Non-pigmented ciliary epithelial cell (primary cell): Measurements from ENCODE around the gene SNPH.

Experiments
- DNase-seq: peaks from one replicate; pipeline ENCODE4 v3.0.0-alpha.2; 2010; ENCODE audit warnings: low read depth

The SNPH gene

DNA sequence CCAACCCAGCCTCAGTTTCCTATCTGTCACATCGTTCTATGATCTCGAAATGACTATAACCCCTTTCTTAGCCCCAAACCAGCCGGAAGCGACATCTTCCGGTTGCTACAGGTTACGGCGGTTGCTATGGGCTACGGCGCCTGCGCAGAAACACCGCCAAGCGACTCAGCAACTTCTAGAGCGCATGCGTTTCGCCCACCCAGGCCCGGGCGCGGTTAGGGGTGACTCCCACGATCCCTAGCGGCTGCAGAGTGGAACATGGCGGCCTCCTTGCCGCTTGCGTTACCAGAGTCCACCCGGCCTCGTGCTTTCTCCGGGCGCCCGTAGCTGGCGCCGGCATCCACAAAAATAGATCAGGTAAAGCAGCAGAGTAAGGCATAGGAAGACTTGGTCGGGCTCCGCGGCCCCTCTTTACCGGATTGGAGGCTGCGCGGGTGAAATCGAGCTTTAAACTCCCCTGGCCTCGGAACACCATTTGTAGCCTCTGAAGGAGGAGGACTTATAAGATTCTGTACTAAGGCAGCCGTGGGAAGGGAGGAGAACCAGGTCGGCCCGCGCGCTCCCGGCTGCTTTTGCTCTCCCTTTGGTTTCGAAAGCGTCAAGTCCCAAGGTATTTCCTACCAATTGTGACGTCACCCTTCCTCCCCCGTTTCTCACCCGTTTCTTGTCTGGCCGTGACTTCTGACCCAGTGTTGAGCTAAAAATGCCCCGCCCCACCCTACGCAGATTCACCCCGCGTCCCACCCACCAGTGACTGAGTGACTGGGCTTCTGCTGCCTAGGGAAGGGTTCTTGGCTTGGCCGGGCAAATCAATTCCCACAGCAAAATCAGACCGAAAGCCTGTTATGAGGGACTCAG is 59.3 kb downstream of the SNPH start:
- DNase-seq: peak; percentile 90

DNA sequence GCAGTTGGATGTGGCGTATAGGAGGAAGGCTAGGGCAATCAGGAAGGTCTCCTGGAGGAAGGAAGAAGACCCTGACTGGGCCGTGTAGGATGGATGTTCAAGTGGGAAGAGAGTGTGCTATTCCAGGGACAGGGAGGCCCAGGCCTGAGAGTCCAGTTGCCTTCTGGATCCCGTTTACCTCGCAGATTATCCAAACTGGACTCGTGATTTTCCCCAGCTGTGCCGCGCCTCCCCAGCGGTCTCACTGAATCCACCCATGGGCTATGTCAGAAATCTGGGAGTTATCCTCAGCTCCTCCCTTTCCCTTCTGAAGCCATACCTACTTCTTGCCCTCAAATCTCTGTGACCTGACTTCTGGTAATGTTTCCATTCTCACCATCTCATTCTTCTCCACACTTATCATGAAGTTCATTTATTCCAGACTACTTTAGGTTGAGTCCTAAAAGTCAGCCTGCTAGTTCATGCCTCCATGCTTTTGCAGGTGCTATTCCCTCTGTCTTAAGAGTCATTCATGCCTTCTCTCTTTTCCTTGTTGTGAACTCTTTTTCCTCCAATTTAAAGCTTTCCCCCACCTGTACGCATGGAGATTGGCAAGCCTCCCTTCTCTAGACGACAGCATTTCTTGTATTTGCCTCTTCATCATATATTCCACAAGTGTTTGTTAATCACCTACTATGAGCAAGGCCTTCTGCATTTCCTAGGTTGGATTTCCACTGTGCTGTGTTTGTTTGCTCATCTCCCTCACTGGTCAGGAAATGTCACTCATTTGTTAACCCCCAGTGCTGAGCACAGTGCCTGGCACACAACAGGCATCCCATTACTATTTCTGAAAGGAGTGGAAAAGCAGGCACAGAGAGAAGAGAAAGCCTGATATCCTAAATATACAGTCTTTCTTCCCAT is 60.2 kb downstream of the SNPH start:
- no peak for DNase-seq

DNA sequence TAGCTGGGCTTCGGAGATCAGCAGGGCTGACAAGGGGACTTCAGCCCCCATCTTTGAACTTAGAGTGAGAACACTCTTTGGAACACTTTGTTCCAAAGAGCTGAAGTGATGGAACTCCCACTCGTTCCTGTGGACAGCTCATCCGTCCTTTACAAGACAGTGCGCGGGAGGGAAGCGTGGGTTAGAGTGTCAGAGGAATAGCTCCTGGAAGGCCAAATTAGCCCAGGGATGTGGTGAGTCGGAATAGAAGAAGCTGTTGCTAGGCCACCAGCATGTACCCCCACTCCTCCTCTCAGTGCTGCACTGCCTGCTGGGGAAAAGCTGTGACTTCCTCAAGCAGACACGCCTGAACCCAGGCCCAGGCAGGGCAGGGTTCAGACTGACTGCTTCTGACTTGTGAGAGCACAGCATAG is 61.2 kb downstream of the SNPH start:
- DNase-seq: peak; percentile 60

DNA sequence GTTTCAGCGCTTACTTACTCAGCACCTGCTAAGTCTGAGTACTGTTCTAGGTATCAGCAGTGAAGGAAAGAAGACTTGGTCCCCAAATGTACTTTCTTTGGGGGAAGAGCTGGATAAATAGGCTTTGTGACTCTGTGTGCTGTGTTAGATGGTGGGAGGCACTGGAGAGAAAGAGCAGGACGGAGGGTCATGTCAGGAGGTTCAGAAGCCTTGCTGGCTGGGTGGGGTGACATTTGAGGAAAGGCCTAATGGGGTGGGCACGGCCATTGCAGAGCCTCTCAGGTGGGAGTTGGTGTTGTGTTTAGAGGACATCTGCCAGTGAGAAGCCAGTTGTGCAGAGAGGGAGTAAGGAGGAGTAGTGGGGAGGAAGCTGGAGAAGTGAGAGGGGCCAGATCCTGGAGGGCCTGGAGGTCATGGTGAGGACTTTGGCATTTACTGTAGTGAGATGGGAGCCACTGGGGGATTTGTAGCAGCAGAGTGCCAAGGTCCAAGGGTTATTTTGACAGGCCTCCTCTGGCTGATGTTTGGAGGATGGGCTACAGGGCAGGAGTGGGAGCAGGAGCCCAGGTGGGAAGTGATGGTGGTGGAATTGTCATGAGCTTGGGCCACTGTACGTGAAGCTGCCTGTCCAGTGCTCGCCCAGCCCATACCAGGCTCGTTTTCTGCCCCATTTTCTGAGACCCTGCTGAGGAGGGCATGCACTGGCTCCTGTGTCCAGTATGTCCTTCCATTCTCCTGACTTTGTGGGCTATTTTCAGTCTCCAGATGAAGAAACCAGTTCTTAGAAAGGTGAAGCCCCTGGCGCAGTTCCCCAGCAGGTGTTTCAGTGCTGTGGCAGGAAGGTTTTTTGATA is 62.0 kb downstream of the SNPH start:
- DNase-seq: no peak

DNA sequence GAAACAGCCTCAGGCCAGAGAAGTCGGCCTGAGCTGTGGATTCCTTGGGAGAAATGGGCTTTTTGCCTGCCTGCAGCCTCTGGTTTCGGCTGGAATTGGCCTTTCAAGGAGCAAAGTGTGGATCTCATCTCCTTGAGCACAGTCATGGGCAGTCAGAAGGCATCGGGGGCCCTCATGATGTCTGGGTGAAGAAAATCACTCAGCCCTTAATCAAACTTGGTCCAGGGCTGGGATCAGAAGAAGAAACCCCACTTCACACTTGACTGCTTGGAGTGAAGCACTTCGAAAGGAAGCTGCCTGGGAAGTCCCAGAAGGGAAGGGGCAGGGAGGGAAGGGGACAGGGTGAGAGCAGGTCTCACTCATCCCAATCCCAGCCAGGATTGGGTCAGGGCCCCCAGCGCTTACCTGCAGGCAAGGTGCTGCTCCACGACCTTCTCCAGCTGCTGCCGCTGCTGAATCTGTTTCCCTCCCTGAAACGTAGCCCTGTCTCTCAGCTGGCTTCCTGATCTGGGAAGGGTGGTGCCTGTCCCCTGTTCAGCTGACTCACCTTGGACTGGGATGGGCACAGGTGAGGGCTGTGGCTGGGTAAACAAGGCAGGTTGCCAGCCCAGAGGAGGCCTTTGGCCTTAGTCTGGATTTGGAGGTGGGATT is 62.7 kb downstream of the SNPH start, which contains the start of gene SDCBP2:
TSS of gene SDCBP2 (minus strand) at position 460 of the 651 bp plus-strand sequence. CDS start 8,723 bp downstream, outside the sequence.
- DNase-seq: no peak

DNA sequence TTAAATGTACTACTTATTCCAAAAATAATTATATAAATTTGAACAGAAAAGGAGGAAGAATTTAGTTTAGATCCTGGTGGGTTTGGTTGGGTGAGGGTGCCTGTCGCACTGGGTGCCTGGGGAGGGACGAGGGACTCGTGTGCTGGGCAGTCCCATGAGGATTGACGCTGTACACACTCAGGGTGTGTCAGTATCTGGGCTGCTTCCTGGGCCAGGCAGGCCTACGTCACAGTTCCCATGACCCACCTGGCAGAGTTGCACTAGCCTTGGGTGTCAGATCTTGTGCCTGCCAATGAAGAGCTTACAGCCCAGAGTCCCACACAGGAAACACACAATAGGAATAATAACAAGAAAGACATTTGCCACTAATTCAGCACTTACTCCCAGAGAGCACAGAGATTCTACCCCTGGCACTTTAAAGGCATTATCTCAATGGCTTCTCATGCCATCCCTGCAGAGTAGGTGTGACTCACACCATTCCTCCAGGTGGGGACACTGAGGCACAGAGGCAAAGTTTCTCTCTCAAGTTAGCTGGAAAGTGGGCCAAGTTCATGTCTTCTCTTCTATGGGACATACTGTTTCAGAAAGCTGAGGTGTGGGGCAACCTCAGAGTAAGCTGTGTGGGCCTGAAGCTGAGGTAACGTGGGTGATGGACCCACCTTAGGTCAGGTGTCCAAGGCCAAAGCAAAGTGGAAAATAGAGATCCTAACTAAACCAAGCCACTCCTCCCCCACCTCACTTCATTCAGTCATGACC is 64.2 kb downstream of the SNPH start:
- DNase-seq: no peak

DNA sequence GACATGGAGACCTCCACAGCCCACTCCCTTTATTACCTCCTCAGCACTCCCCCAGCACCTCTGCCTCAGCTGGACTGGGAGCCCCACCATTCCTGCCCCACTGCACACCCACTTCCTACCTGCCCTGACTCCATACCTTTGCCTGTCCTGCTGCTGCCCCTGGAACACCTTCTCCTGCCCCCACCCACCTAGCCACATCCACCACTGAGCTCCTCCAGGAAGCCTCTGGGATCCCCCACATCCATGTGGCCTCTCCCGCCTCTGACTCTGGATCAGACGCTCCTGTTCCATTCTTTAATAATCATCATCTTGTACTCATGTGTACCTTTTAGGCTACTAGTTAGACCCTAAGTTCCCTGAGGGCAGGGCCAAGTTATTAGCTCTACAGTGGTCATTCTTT is 65.0 kb downstream of the SNPH start:
- no peak for DNase-seq

DNA sequence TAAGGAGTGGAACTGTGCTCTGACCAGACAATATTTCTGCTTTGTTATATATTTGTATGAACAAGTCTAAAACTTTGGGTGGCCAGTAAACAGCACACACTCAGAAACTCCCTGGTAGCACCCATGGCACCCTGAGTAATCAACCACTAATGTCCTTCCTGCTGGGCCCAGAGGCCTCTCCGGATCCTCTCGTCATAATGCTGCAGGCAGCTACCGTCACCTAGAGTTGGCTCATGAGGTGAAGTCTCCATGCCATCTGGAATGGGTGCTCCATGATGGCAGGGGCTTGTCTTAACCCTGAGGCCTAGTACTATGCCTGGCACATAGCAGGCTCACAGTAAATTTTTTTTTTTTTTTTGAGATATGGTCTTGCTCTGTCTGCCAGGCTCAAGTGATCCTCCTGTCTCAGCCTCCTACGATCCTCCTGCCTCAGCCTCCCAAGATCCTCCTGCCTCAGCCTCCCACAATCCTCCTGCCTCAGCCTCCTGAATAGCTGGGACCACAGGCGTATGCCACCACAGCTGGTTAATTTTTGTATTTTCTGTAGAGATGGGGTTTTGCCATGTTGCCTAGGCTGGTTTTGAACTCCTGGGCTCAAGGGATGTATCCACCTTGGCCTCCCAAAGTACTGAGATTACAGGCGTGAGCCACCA is 65.8 kb downstream of the SNPH start:
- no peak for DNase-seq

DNA sequence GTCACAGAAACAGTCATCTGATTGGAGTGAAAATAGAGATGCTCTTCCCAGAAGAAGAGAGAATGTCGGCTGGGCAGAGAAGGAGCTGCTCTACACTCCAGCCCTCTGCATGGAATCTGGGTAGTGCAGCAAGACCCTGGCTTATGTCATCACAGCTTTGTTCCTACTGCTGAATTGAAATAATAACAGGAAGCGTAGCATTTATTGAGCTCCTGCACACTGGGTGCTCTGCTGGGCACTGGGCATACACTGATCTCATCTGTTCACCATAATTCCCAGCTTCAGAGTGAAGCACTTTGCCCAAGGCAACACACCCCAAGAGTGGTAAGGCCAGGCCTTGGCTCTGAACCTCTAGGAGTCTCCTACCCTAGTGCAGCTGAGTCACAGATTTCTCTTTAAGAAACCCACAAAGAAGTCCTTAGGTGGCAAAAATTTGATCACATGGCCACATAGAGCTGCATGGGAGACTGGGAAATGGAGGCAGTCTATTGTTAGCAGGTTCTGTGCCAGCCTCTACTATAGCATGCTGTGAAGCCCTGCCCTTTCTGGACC is 66.7 kb downstream of the SNPH start:
- no peak for DNase-seq

DNA sequence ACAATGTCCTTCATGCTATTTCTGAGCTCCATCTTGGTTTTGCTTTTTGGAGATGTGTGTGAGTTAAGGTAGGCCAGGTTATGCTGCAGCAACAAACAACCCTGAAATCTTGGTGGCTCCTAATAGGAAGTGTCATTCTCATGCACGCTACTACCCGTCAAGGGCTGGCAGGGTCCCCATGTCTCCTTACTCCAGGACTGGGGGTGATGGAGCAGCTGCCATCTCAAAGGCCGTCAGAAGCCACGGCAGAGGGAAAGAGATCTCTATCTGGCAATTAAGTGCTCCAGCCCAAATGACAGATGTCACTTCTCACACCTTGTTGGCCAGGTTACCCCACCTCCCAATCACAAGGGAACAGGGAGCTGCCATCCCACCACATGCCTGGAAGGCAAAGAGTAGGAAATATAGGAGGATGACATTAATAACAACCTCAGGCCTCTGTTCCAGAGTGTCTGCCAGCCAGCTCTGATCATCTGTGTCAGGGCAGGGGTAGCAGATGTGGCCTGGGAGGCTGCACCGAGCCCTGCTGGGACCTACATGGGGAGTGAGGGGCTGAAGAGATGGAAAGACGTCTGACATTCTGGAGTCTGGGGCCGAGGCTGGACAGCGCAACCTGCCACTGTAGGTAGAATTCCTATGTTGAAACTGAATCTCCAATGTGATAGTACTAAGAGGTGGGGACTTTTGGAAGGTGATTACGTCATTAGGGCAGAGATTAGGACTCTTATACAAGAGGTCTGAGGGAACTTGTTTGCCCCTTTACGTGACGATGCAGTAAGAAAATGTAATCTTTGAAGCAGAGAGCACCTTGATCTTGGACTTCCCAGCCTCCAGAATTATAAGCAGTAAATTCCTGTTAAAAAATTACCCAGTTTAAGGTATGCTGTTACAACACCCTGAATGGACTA is 67.6 kb downstream of the SNPH start:
- no peak for DNase-seq

DNA sequence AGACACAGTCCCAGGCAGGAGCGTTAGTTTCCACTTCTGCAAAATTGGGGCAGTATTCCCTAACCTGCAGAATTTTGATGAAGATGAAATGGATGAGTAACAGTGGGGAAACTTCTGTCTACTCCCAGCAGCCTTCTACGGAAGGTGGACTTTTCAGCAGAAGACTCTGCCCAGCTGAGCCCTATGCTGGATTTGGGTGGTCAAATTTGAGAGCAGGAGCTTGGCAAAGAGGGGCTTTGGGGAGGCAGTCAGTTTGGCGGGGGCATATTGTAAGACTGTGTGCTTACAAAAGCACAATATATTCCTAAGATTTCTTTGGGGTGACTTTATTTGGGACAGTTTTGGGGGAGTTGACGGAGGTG is 68.3 kb downstream of the SNPH start:
- no peak for DNase-seq

DNA sequence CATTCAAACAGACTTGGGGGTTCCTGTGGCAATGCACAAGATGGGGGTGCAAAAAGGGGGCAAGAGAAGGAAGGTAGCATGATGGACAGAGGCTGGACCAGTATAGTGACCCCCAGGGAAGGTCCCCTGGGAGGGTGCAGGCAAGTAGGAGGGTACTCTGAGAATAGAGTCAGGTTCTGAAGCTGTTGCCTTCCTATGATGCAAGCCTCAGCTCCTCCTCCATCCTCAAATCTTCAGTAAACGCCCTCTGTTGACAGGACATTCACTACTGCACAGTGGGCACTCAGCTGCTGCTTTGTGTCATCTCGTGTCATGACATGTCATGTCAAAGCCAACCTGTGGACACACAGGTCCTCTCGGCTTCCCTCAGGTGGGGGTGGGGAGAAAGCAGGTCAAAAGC is 68.7 kb downstream of the SNPH start:
- no peak for DNase-seq

DNA sequence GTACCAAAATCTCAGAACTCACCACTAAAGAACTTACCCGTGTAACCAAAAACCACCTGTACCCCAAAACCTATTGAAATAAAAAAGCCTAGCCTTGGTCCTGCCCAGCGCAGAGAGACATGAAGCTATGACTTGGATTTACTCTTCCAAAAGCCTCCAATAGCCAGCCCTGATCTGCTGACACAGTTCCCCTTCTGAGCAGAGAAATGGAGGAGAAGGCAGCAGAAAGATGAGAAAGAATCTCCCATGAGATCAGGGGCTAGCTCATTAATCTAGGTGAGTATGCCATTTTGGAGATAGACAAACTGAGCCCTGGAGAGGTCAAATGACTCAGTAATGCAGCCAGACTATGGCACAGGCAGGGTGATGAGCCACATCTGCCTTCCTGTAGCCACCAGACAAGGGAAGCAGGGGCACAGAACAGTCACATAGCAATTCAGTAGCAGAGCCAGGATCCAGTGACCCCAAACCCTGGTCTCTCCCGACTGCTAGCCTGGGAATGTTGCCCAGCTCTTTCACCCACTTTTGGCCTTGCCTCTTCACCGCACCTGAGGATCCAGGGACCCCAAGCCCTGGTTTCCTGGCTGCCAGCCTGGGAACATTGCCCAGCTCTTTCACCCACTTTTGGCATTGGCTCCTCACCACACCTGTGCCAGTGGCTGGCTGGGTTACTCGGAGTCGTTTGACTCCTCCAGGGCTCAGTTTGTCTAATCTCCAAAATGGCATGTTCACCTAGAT is 70.0 kb downstream of the SNPH start:
- DNase-seq: no peak

DNA sequence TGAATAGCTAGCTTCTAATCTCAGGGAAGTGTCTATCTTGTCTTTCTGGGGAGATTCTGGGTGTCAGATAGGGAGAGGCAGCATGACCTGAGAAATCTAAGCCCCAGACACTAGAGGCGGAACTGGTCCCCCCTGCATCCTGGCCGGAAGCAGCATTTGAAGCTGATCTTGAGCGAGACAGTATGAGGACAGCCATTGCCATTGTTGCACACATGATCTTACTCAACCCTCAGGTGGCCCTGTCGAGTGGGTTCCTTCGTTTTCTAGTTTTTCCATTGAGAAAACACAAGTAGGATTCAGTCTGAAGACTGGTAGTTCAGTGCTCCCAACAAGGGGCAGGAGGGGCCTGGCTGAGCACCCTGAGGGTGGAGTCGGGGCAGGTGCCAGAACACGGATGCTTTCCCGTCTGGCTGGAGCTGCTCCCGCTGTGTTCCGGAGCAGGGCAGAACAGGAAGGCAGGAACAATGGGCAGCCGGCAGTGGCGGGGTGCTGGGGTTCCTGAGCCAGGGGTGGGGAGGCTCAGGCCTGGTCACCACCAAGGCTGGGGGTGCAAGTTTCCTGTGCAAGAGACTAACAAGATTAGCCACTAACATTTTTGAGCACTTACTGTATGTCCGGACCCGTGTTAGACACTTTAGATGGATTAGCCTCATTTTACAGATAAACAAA is 70.7 kb downstream of the SNPH start:
- no peak for DNase-seq

DNA sequence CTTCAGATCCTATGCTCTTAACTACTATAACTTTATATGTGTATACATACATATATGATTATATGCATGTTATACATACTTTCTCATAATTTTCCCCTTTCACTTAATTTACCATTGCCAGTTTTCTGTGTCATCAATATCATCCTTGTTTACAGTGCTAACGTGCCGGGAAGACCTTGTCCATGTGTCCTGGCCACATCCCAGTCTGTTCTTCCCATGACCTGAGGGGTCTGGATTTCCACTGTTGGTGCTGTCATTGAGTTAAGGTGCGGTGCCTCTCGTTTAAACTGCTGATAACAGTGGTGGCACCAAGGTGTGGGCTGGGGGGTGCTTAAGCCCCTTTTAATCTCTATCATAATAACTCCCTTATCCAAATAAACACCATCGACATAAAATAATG is 71.3 kb downstream of the SNPH start:
- DNase-seq: no peak

DNA sequence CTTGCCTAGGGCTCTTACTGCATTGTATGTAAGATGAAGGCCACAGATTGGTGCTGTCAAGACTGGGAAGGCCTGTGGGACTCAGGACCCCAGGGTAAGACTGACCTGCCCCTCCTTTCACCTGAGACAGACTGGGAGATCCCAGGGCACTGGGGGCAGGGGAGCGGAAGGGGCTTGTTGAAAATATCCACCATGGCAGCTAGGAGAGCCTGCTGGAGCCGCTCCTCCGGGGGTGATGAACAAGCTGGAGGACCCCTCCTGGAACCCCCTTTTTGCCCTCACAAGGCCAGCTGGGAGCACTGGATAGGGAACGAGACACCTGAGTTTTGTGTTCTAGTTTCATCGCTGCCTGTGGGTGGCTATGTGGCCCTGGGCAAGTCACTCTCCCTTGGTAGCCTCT is 72.0 kb downstream of the SNPH start:
- no peak for DNase-seq

DNA sequence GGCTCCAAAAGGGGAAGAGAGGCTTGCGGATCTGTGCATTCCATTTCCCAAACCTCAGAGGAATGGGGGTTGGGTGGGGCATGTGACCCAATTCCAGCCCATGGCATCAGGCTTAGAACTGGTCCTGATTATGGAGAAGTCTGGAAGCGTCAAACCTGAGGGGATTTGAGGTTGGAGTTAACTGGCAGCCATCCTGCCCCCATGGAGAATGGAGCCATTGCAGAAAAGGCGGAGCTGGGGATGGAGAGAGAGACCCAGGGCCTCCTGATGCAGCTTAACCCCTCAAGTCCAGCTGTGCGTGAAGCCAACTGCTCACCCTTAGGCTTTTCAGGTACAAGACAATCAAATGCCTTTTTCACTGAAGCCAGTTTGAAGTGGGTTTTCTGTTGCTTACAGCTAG is 72.7 kb downstream of the SNPH start:
- DNase-seq: no peak
